GM10266 (cell line): Measurements from ENCODE around the gene TRPM7.
A peak's percentile ranks its signal among the peaks of the same experiment; 100 is the strongest.
"Not testable (repeated sequence)": the region's sequence is repeated elsewhere in the genome, so short reads cannot be mapped to it uniquely, and the experiment has no call there.

ENCODE experiments used
- DNase-seq: peaks from one replicate; pipeline ENCODE4 v3.0.0; 2012; ENCODE audit errors: extremely low spot score
- TF ChIP-seq, protein P1 (sequence below): IDR thresholded peaks from 2 replicates; pipeline ENCODE4 v1.5.1; 2012; ENCODE audit warnings: mild to moderate bottlenecking, low read depth; ENCODE audit not compliant: control insufficient read depth, insufficient read depth; ENCODE audit errors: missing control alignments

Gene TRPM7

DNA sequence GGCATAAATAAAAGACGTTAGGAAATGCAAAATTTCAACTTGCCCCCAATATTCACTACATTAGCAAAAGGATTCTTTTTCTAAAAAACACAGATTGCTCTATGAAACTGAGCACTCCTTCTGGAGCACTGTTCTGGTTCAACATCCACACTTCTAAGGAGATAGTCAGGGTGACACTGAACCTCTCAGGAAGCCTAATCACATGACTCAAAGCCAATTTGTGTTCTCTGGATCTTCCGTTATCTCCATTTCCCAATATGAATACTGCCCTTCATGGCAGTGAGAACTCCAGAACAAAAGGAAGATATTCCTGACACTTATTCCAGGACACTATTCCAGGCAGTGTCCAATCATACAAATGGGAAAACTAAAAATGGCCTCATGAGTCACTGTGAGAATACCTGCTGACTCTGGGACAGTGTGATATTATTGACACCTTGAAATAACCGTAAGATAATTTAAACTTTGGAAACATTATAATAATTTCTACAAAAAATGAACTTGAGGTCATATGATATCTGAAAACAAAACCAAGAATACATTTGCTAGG is 21.4 kb upstream of the TRPM7 start:
- DNase-seq, result no peak
- TF ChIP-seq, protein P1, sequence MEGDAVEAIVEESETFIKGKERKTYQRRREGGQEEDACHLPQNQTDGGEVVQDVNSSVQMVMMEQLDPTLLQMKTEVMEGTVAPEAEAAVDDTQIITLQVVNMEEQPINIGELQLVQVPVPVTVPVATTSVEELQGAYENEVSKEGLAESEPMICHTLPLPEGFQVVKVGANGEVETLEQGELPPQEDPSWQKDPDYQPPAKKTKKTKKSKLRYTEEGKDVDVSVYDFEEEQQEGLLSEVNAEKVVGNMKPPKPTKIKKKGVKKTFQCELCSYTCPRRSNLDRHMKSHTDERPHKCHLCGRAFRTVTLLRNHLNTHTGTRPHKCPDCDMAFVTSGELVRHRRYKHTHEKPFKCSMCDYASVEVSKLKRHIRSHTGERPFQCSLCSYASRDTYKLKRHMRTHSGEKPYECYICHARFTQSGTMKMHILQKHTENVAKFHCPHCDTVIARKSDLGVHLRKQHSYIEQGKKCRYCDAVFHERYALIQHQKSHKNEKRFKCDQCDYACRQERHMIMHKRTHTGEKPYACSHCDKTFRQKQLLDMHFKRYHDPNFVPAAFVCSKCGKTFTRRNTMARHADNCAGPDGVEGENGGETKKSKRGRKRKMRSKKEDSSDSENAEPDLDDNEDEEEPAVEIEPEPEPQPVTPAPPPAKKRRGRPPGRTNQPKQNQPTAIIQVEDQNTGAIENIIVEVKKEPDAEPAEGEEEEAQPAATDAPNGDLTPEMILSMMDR, result no peak

DNA sequence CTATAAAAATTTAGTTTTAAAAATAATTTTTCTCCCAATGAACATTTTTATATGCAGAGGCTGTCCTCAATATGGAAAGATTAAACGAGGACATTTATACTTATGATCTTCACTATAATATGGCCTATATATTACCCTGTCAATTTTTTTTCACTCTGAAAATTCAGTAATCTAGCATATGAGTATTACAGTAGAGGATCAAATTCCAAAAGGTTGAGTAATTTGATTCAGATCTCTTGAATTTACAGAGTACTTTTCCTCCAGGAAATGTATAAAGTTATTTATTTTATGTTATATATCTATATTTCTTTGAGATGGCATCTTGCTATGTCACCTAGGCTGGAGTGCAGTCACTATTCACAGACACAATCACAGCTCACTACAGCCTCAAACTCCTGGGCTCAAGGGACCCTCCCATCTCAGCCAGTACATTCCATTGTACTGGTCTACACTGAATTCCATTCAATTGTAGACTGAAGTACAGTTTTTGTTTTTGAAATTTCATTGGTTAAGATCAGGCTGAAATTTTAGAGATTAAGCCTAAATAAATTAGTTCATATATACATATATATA is 16.3 kb upstream of the TRPM7 start:
- TF ChIP-seq, protein P1, result no peak
- DNase-seq, result no peak

DNA sequence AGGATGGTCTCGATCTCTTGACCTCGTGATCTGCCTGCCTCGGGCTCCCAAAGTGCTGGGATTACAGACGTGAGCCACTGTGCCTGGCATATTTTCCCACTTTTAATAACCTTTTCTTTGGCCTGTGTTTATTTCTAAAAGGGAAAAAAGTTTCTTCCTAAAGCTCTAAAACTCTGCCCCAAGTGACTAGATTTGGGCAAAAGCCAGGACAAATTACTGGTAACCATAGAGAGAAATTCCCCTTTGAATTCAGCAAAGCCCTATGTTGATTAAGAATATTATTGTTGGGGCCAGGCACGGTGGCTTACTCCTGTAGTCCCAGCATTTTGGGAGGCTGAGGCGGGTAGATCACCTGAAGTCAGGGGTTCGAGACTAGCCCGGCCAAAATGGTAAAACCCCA is 11.5 kb upstream of the TRPM7 start:
- TF ChIP-seq, protein P1, result no peak
- DNase-seq, result no peak

DNA sequence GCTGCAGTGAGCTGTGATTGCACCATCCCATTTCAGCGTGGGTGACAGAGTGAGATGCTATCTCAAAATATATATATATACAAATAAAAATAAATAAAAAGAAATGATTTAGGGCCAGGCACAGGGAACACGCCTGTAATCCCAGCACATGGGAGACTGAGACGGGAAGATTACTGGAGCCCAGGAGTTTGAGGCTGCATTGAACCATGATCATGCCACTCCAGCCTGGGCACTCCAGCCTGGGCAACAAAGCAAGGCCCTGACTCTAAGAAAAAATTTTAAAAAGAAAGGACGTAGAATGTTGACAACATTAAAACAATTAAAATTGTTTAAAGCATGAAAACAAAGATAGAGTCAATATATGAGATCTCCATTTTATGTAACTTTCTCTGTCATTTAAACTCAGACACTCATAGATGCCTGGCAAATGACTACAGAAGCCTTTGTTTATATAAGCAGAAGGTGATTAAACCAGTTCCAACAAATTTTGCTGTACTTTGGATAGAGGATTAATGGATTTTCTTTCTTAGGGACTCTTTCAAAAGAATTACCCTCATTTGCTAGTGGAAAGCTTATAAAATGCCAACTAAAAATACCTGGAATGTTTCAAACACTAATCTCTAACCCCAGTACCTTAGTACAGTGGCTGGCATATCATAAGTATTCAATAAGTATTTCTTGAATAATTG is 10.7 kb upstream of the TRPM7 start:
- DNase-seq, result no peak

DNA sequence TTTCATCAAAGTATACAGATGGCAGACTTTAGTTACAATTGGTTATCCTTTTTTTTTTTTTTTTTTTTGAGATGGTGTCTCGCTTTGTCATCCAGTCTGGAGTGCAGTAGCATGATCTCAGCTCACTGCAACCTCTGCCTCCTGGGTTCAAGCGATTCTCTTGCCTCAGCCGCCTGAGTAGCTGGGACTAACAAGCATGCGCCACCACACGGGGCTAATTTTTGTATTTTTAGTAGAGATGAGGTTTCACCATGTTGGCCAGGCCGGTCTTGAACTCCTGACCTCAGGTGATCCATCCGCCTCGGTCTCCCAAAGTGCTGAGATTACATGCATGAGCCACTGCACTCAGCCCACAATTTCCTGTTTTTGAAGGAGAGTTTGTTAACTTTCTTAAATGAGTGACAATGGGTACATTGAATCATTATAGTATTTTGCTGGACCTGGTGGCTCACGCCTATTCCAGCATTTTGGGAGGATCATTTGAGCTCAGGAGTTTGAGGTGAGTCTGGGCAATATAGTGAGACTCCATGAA is 8.1 kb upstream of the TRPM7 start:
- DNase-seq, result not testable (repeated sequence)

More for the DNA sequence above, 10.7 kb upstream of the TRPM7 start:
- TF ChIP-seq, protein P1, result no peak

DNA sequence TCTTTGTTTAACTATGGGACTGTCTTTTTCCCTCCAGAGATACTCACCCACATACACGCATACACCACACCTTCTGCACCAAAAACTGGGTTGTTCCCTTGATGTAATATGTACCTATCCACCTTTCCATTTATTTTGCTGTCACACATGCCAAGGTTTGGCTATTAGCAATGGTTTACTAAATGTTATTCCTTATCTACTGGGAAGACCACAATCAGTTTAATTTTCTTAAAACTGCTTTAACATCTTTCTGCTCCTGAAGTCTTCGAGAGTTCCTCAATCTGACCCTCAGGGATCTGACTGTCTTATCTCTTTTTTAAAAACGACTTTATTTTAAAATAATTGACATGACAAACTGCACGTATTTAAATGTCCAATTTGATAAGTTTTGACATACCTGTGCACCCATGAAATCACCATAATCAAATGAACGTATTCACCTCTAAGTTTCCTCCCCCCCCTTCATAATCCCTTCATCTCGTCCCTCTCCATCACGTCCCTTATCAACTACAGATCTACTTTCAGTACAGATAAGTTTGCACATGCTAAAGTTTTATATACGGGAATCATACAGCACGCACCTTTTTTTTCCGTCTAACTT is 805 bp upstream of the TRPM7 start:
- DNase-seq, result no peak
- TF ChIP-seq, protein P1, result no peak

DNA sequence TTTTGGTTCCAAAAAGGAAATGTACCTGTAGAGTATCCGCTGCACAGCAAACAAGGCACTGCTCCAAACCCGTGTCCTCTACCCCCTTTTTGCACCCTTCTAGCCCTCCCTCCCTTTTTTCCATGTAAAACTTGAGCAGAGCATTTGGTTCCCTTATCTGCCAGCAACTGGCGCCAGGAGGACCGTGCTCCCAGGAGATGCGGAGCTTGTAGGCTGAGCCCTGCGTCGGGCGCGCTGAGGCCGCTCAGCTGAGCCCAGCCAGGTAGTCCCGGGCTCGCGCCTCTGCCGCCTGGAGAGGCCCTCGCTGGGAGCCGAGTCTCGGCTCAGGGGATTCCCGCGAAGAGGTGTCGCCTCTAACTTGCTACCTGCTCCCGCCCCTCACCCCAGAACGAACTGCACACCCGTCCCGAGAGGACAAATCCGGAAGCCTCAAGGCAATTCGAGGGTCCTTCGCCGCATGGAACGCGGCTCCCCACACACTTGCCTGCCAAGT is 575 bp downstream of the TRPM7 start:
- TF ChIP-seq, protein P1, result no peak

More for the DNA sequence above, 575 bp downstream of the TRPM7 start:
- DNase-seq, result peak; percentile 80
